Activated CD8-positive, alpha-beta memory T cell treated with anti-CD3 and anti-CD28 coated beads, Interleukin-2, amount 50 U/mL, for 48 hours (primary cell): ENCODE data around the gene ERICH3.
"Not testable (repeated sequence)": the region's sequence is repeated elsewhere in the genome, so short reads cannot be mapped to it uniquely, and the experiment has no call there.

ENCODE experiments used
- DNase-seq: peaks from one replicate; pipeline ENCODE4 v3.0.0-alpha.2; 2020

The ERICH3 gene

GRCh38 chr1:74674278-74675048, 871 bp upstream of the ERICH3 start:
- no peak for DNase-seq

GRCh38 chr1:74670866-74671265, 2.7 kb downstream of the ERICH3 start:
- DNase-seq = not testable (repeated sequence)

- DNase-seq = no peak
Observed at GRCh38 chr1:74654708-74655107, 18.9 kb downstream of the ERICH3 start.

GRCh38 chr1:74652711-74653139, 20.9 kb downstream of the ERICH3 start:
- no peak for DNase-seq

- no peak for DNase-seq
Observed at GRCh38 chr1:74650561-74650960, 23.0 kb downstream of the ERICH3 start.

GRCh38 chr1:74641876-74642275, 31.7 kb downstream of the ERICH3 start:
- no peak for DNase-seq

- DNase-seq = no peak
Observed at GRCh38 chr1:74641161-74641560, 32.4 kb downstream of the ERICH3 start.

- no peak for DNase-seq
Observed at GRCh38 chr1:74637296-74637695, 36.3 kb downstream of the ERICH3 start.

GRCh38 chr1:74629283-74629682, 44.3 kb downstream of the ERICH3 start:
- DNase-seq = no peak

- no peak for DNase-seq
Observed at GRCh38 chr1:74623716-74624115, 49.9 kb downstream of the ERICH3 start.

- no peak for DNase-seq
Observed at GRCh38 chr1:74620242-74620641, 53.4 kb downstream of the ERICH3 start.

GRCh38 chr1:74618974-74619373, 54.6 kb downstream of the ERICH3 start:
- DNase-seq = no peak

- no peak for DNase-seq
Observed at GRCh38 chr1:74613894-74614293, 59.7 kb downstream of the ERICH3 start.

- no peak for DNase-seq
Observed at GRCh38 chr1:74611887-74612286, 61.7 kb downstream of the ERICH3 start.

- DNase-seq = no peak
Observed at GRCh38 chr1:74610961-74611360, 62.6 kb downstream of the ERICH3 start.

GRCh38 chr1:74609810-74610371, 63.7 kb downstream of the ERICH3 start:
- no peak for DNase-seq

GRCh38 chr1:74596717-74597116, 76.9 kb downstream of the ERICH3 start:
- DNase-seq = no peak

GRCh38 chr1:74593887-74594866, 79.4 kb downstream of the ERICH3 start:
- DNase-seq = no peak

- no peak for DNase-seq
Observed at GRCh38 chr1:74592580-74593355, 80.8 kb downstream of the ERICH3 start.

- DNase-seq = no peak
Observed at GRCh38 chr1:74591949-74592348, 81.6 kb downstream of the ERICH3 start.

- DNase-seq = no peak
Observed at GRCh38 chr1:74590288-74590687, 83.3 kb downstream of the ERICH3 start.

- DNase-seq = no peak
Observed at GRCh38 chr1:74587888-74588287, 85.7 kb downstream of the ERICH3 start.
